Measurements from ENCODE around the gene UPK1B.
"Not testable (repeated sequence)": the region's sequence is repeated elsewhere in the genome, so short reads cannot be mapped to it uniquely, and the experiment has no call there.

UPK1B gene

GRCh38 chr3:119173325-119173724 lies at the start of gene UPK1B:
TSS of gene UPK1B (plus strand) at chr3:119173598. CDS start at chr3:119186742, 13,144 bp downstream.
- no peak for DNase-seq (ENCODE audit: low read depth)

GRCh38 chr3:119125342-119125741 lies 48.1 kb upstream of the UPK1B start:
- no peak for DNase-seq (ENCODE audit: low read depth)

- no peak for DNase-seq (ENCODE audit: low read depth)
These were observed 47.5 kb upstream of the UPK1B start for GRCh38 chr3:119125742-119126504.

- not testable (repeated sequence) for DNase-seq (ENCODE audit: low read depth)
These were observed 43.1 kb upstream of the UPK1B start for GRCh38 chr3:119130291-119130690.

- not testable (repeated sequence) for DNase-seq (ENCODE audit: low read depth)
These were observed 41.1 kb upstream of the UPK1B start for GRCh38 chr3:119132291-119132690.

- not testable (repeated sequence) for DNase-seq (ENCODE audit: low read depth)
These were observed 34.0 kb upstream of the UPK1B start for GRCh38 chr3:119139360-119139759.

GRCh38 chr3:119140466-119140865 lies 32.9 kb upstream of the UPK1B start:
- no peak for DNase-seq (ENCODE audit: low read depth)

- DNase-seq (ENCODE audit: low read depth): no peak
These were observed 28.3 kb upstream of the UPK1B start for GRCh38 chr3:119145128-119145499.

- DNase-seq (ENCODE audit: low read depth): no peak
These were observed 27.8 kb upstream of the UPK1B start, which contains the start of gene TEX55 for GRCh38 chr3:119145500-119146167. TSS of gene TEX55 (plus strand) at chr3:119146165. CDS start at chr3:119146190, 25 bp downstream.

- no peak for DNase-seq (ENCODE audit: low read depth)
These were observed 26.6 kb upstream of the UPK1B start for GRCh38 chr3:119146578-119147375.

- no peak for DNase-seq (ENCODE audit: low read depth)
These were observed 25.9 kb upstream of the UPK1B start for GRCh38 chr3:119147494-119147893.

GRCh38 chr3:119148493-119149180 lies 24.8 kb upstream of the UPK1B start:
- no peak for DNase-seq (ENCODE audit: low read depth)

GRCh38 chr3:119149484-119149883 lies 23.9 kb upstream of the UPK1B start:
- no peak for DNase-seq (ENCODE audit: low read depth)

GRCh38 chr3:119156868-119157267 lies 16.5 kb upstream of the UPK1B start:
- no peak for DNase-seq (ENCODE audit: low read depth)

GRCh38 chr3:119157971-119158370 lies 15.4 kb upstream of the UPK1B start:
- no peak for DNase-seq (ENCODE audit: low read depth)

GRCh38 chr3:119160361-119160760 lies 13.0 kb upstream of the UPK1B start:
- no peak for DNase-seq (ENCODE audit: low read depth)

- DNase-seq (ENCODE audit: low read depth): no peak
These were observed 12.6 kb upstream of the UPK1B start for GRCh38 chr3:119160815-119161214.

GRCh38 chr3:119161240-119161639 lies 12.2 kb upstream of the UPK1B start:
- no peak for DNase-seq (ENCODE audit: low read depth)

GRCh38 chr3:119164745-119165144 lies 8.7 kb upstream of the UPK1B start:
- not testable (repeated sequence) for DNase-seq (ENCODE audit: low read depth)

GRCh38 chr3:119170821-119171220 lies 2.6 kb upstream of the UPK1B start:
- DNase-seq (ENCODE audit: low read depth): no peak

- no peak for DNase-seq (ENCODE audit: low read depth)
These were observed 2.7 kb downstream of the UPK1B start for GRCh38 chr3:119175872-119176756.
